ENCODE results near the gene TNRC6C.

DNA sequence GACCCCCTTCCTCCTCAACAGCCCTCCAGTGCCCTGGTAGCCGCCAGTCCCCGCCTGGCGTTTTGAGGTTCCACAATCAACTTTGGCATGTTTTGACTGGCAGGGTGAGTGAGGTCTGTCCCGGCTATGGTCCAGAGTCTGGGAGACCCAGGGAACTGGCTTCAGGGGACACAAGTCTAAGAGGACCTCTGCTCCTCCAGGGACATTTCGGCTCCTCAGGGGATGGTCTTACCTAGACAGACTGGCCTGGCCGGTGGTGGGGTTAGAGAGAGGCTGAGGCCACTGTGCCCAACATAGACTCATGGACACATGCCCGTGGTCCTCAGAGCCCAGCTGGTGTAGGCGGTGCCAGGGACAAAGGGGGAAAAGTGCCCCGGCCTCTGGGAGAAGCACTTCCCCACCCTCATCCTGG lies 174.3 kb downstream of the TNRC6C start:
- no peak for TF ChIP-seq POLR2A (IDR thresholded peaks at IDR 0.05; ENCODE audit: low read length)
- no peak for TF ChIP-seq GATA1 (IDR thresholded peaks at IDR 0.05; ENCODE audit: low read depth, low read length)

Data from erythroblast (primary cell).